ENCODE data around the gene BRSK1. TPM values are rescaled to one million over a fixed set of nuclear protein-coding genes. Genes with fewer than 3 reads are reported as not detected.

The BRSK1 gene
- total RNA-seq, 1 donor from 2014 or later = 43.4 TPM

- H3K27ac Mint-ChIP-seq = no peak overlapping the region
- TF ChIP-seq CTCF (IDR thresholded peaks at IDR 0.05; ENCODE audit: unreplicated experiment) = no peak
- peaks cover 6% of the 10 kb centered on the region for H3K4me1 Mint-ChIP-seq
- H3K27me3 Mint-ChIP-seq (ENCODE audit: low read depth) = no peaks in the 10 kb centered on the region
- DNase-seq (ENCODE audit: low spot score in 2 of 2, unreplicated experiment in 2 of 2) = peak in 1 of 2 experiments; percentile 48
- H3K36me3 Mint-ChIP-seq = peaks cover 32% of the 10 kb centered on the region
- no peaks in the 10 kb centered on the region for H3K9me3 Mint-ChIP-seq
- H3K4me3 Mint-ChIP-seq = no peak overlapping the region
These were observed 21.7 kb downstream of the BRSK1 start for GRCh38 chr19:55305491-55305890.

GRCh38 chr19:55305983-55306562 lies 22.3 kb downstream of the BRSK1 start:
- H3K4me1 Mint-ChIP-seq = peaks cover 6% of the 10 kb centered on the region
- DNase-seq (ENCODE audit: low spot score in 2 of 2, unreplicated experiment in 2 of 2) = no peak
- no peak for TF ChIP-seq CTCF (IDR thresholded peaks at IDR 0.05; ENCODE audit: unreplicated experiment)
- no peaks in the 10 kb centered on the region for H3K9me3 Mint-ChIP-seq
- no peak overlapping the region for H3K27ac Mint-ChIP-seq
- H3K4me3 Mint-ChIP-seq = no peak overlapping the region
- H3K36me3 Mint-ChIP-seq = peaks cover 29% of the 10 kb centered on the region
- no peaks in the 10 kb centered on the region for H3K27me3 Mint-ChIP-seq (ENCODE audit: low read depth)

GRCh38 chr19:55306712-55307111 lies 22.9 kb downstream of the BRSK1 start:
- Mint-ChIP-seq H3K9me3 (no peaks in the 10 kb centered on the region), H3K4me3 (no peak overlapping the region), H3K27ac (no peak overlapping the region), H3K36me3 (peaks cover 29% of the 10 kb centered on the region), H3K27me3 (ENCODE audit: low read depth) (no peaks in the 10 kb centered on the region), H3K4me1 (peaks cover 4% of the 10 kb centered on the region)
- DNase-seq (ENCODE audit: low spot score in 2 of 2, unreplicated experiment in 2 of 2) = no peak
- no peak for TF ChIP-seq CTCF (IDR thresholded peaks at IDR 0.05; ENCODE audit: unreplicated experiment)

- H3K36me3 Mint-ChIP-seq = peaks cover 27% of the 10 kb centered on the region
- H3K27ac Mint-ChIP-seq = no peak overlapping the region
- no peak for DNase-seq (ENCODE audit: low spot score in 2 of 2, unreplicated experiment in 2 of 2)
- no peaks in the 10 kb centered on the region for H3K9me3 Mint-ChIP-seq
- TF ChIP-seq CTCF (IDR thresholded peaks at IDR 0.05; ENCODE audit: unreplicated experiment) = no peak
- peaks cover 2% of the 10 kb centered on the region for H3K4me1 Mint-ChIP-seq
- H3K27me3 Mint-ChIP-seq (ENCODE audit: low read depth) = no peaks in the 10 kb centered on the region
- H3K4me3 Mint-ChIP-seq = no peak overlapping the region
These were observed 24.5 kb downstream of the BRSK1 start for GRCh38 chr19:55308281-55308680.

- H3K9me3 Mint-ChIP-seq = no peaks in the 10 kb centered on the region
- TF ChIP-seq CTCF (IDR thresholded peaks at IDR 0.05; ENCODE audit: unreplicated experiment) = no peak
- no peak overlapping the region for H3K4me3 Mint-ChIP-seq
- H3K27me3 Mint-ChIP-seq (ENCODE audit: low read depth) = no peaks in the 10 kb centered on the region
- no peak for DNase-seq (ENCODE audit: low spot score in 2 of 2, unreplicated experiment in 2 of 2)
- H3K27ac Mint-ChIP-seq = no peak overlapping the region
- H3K4me1 Mint-ChIP-seq = peaks cover 6% of the 10 kb centered on the region
- H3K36me3 Mint-ChIP-seq = peaks cover 24% of the 10 kb centered on the region
These were observed 25.7 kb downstream of the BRSK1 start for GRCh38 chr19:55309448-55309847.

GRCh38 chr19:55310498-55310897 lies 26.7 kb downstream of the BRSK1 start:
- Mint-ChIP-seq H3K4me3 (no peak overlapping the region), H3K36me3 (peaks cover 21% of the 10 kb centered on the region), H3K9me3 (no peaks in the 10 kb centered on the region), H3K4me1 (peaks cover 6% of the 10 kb centered on the region), H3K27ac (no peak overlapping the region), H3K27me3 (ENCODE audit: low read depth) (no peaks in the 10 kb centered on the region)
- no peak for TF ChIP-seq CTCF (IDR thresholded peaks at IDR 0.05; ENCODE audit: unreplicated experiment)
- DNase-seq (ENCODE audit: low spot score in 2 of 2, unreplicated experiment in 2 of 2) = no peak

All from mesothelial cell of epicardium (in vitro differentiated cells).